ENCODE data around the gene TKT.
"Not testable (repeated sequence)": the region's sequence is repeated elsewhere in the genome, so short reads cannot be mapped to it uniquely, and the experiment has no call there.

The TKT gene

GRCh38 chr3:53300826-53301225, 45.0 kb upstream of the TKT start:
- Histone ChIP-seq H3K9ac (ENCODE audit: low read length) (no peak overlapping the region), H3F3A (ENCODE audit: insufficient read depth, low read length) (no peaks in the 10 kb centered on the region; the same call in 1 of the 2 replicates), H3K4me3 (ENCODE audit: low read depth, low read length, poor library complexity, severe bottlenecking) (no peak overlapping the region), H3K27ac (ENCODE audit: low read depth, low read length, poor library complexity, severe bottlenecking) (no peak overlapping the region), H3K4me2 (ENCODE audit: low read length) (no peak overlapping the region), H4K20me1 (ENCODE audit: insufficient read depth, low read length) (no peaks in the 10 kb centered on the region), H3K9me2 (ENCODE audit: low read depth, low read length) (no peaks in the 10 kb centered on the region), H3K27me3 (ENCODE audit: insufficient read depth, low read length) (no peaks in the 10 kb centered on the region), H3K79me2 (ENCODE audit: insufficient read depth, low read length) (no peaks in the 10 kb centered on the region), H3K36me3 (ENCODE audit: insufficient read depth, low read length) (peaks cover 31% of the 10 kb centered on the region; the same call in 1 of the 2 replicates), H3K4me1 (ENCODE audit: insufficient read depth, low read length, severe bottlenecking) (no peaks in the 10 kb centered on the region), H2AFZ (ENCODE audit: low read length) (no peak overlapping the region), H3K9me3 (ENCODE audit: low read length) (no peaks in the 10 kb centered on the region)
- TF ChIP-seq EZH2 (IDR thresholded peaks at IDR 0.05; ENCODE audit: borderline replicate concordance, low read length) (no peak), CTCF (IDR thresholded peaks at IDR 0.05; ENCODE audit: low read length) (no peak)

GRCh38 chr3:53299611-53300023, 43.8 kb upstream of the TKT start:
- TF ChIP-seq CTCF (IDR thresholded peaks at IDR 0.05; ENCODE audit: low read length), result peak; percentile 86
- H3K36me3 ChIP-seq (ENCODE audit: insufficient read depth, low read length), result peaks cover 31% of the 10 kb centered on the region; the same call in 1 of the 2 replicates
- not testable (repeated sequence) for H3K9me2 ChIP-seq (ENCODE audit: low read depth, low read length); H3K4me2 ChIP-seq (ENCODE audit: low read length); H3K27me3 ChIP-seq (ENCODE audit: insufficient read depth, low read length); H3K9me3 ChIP-seq (ENCODE audit: low read length); H3K27ac ChIP-seq (ENCODE audit: low read depth, low read length, poor library complexity, severe bottlenecking); H2AFZ ChIP-seq (ENCODE audit: low read length); H3K4me1 ChIP-seq (ENCODE audit: insufficient read depth, low read length, severe bottlenecking); H3K9ac ChIP-seq (ENCODE audit: low read length); H3F3A ChIP-seq (ENCODE audit: insufficient read depth, low read length); H4K20me1 ChIP-seq (ENCODE audit: insufficient read depth, low read length); H3K4me3 ChIP-seq (ENCODE audit: low read depth, low read length, poor library complexity, severe bottlenecking); H3K79me2 ChIP-seq (ENCODE audit: insufficient read depth, low read length)

DNA sequence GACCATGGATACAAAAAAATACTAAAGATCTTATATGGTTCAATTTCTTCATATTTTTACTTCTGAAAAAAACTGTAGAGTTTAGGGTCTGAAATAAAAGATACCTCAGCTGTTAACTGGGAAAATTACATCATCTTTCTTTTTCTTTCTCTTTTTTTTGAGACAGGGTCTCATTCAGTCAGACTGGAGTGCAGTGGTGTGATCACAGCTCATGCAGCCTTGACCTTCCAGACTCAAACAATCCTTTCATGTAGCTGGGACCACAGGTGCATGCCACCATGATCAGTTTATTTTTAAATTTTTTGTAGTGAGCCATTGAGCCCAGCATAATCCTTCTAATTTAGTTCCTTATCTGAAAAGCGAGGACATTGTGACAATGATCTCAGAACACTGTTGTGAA, 39.6 kb upstream of the TKT start:
- H3K4me2 ChIP-seq (ENCODE audit: low read length), result no peak overlapping the region
- no peak overlapping the region for H3K9ac ChIP-seq (ENCODE audit: low read length)
- H3K9me2 ChIP-seq (ENCODE audit: low read depth, low read length), result no peaks in the 10 kb centered on the region
- H2AFZ ChIP-seq (ENCODE audit: low read length), result no peak overlapping the region
- no peaks in the 10 kb centered on the region for H3F3A ChIP-seq (ENCODE audit: insufficient read depth, low read length)
- H3K27me3 ChIP-seq (ENCODE audit: insufficient read depth, low read length), result no peaks in the 10 kb centered on the region
- no peak overlapping the region for H3K27ac ChIP-seq (ENCODE audit: low read depth, low read length, poor library complexity, severe bottlenecking)
- H3K79me2 ChIP-seq (ENCODE audit: insufficient read depth, low read length), result no peaks in the 10 kb centered on the region
- no peaks in the 10 kb centered on the region for H3K4me1 ChIP-seq (ENCODE audit: insufficient read depth, low read length, severe bottlenecking)
- TF ChIP-seq CTCF (IDR thresholded peaks at IDR 0.05; ENCODE audit: low read length) (no peak), EZH2 (IDR thresholded peaks at IDR 0.05; ENCODE audit: borderline replicate concordance, low read length) (no peak)
- H3K36me3 ChIP-seq (ENCODE audit: insufficient read depth, low read length), result peaks cover 19% of the 10 kb centered on the region; the same call in 1 of the 2 replicates
- no peaks in the 10 kb centered on the region for H4K20me1 ChIP-seq (ENCODE audit: insufficient read depth, low read length)
- H3K9me3 ChIP-seq (ENCODE audit: low read length), result no peaks in the 10 kb centered on the region
- H3K4me3 ChIP-seq (ENCODE audit: low read depth, low read length, poor library complexity, severe bottlenecking), result no peak overlapping the region
